GM20000 (cell line): ENCODE data around the gene CTSC.

Experiments used
- DNase-seq: peaks from one replicate; pipeline ENCODE4 v3.0.0; 2012; ENCODE audit warnings: low spot score
- TF ChIP-seq, protein P1 (sequence below): IDR thresholded peaks from 2 replicates; pipeline ENCODE4 v1.5.1; 2012; ENCODE audit warnings: mild to moderate bottlenecking, control low read depth; ENCODE audit errors: extremely low read depth, missing control alignments

The CTSC gene

DNA sequence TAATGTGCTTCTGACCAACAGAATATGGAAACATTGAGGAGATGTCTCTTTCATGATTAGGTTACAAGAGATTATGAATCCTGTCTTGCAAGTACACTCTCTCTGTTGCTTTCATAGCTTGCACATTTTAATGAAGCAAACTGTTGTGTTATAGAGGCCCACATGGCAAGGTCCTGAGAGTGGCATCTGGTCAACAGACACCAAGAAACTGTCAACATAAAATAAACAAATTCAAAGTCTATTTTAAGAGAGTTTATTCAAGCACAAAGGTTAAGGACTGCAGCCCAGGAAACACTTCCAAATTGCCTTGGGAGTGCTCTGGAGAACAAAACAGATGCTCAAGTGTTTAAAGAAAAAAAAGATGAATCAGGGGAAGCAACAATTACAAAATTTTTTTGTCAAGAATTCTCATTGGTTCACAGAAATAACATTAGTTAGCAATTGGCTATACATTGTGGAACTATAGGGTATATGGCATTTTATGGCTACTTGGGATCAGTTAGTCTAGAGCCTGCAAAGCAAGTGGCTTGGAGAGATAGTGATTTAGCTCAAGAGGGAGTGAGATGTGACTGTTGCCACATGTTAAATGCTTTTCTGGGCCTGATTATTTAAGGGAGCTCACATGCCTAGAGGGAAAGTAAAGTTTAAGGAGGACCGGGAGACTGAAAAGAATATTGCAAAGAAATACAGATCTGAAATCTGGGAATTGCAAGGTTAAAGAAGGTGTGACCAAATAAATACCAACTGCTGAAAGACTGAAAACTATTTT, 54.6 kb downstream of the CTSC start:
- DNase-seq, result no peak
- TF ChIP-seq, protein P1, sequence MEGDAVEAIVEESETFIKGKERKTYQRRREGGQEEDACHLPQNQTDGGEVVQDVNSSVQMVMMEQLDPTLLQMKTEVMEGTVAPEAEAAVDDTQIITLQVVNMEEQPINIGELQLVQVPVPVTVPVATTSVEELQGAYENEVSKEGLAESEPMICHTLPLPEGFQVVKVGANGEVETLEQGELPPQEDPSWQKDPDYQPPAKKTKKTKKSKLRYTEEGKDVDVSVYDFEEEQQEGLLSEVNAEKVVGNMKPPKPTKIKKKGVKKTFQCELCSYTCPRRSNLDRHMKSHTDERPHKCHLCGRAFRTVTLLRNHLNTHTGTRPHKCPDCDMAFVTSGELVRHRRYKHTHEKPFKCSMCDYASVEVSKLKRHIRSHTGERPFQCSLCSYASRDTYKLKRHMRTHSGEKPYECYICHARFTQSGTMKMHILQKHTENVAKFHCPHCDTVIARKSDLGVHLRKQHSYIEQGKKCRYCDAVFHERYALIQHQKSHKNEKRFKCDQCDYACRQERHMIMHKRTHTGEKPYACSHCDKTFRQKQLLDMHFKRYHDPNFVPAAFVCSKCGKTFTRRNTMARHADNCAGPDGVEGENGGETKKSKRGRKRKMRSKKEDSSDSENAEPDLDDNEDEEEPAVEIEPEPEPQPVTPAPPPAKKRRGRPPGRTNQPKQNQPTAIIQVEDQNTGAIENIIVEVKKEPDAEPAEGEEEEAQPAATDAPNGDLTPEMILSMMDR, result no peak

DNA sequence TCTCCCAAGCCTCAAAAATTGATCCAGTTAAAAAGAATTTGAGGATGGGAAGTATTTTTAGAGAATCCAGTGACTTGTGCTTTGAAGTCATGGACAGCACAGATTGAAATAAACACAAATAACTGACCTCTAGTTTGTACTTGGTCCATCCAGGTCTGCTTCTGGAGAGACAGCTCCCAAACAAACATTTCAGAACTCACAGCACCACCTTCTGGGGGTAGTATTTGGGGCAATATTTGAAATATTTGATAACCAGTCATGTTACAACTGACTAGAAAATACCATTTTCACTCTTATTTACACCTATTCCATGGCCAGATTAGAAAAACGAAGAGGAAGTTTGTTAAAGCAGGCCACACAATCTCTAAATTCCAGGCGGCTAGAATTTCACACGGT, 56.2 kb downstream of the CTSC start:
- no peak for DNase-seq
- TF ChIP-seq, protein P1, result no peak

DNA sequence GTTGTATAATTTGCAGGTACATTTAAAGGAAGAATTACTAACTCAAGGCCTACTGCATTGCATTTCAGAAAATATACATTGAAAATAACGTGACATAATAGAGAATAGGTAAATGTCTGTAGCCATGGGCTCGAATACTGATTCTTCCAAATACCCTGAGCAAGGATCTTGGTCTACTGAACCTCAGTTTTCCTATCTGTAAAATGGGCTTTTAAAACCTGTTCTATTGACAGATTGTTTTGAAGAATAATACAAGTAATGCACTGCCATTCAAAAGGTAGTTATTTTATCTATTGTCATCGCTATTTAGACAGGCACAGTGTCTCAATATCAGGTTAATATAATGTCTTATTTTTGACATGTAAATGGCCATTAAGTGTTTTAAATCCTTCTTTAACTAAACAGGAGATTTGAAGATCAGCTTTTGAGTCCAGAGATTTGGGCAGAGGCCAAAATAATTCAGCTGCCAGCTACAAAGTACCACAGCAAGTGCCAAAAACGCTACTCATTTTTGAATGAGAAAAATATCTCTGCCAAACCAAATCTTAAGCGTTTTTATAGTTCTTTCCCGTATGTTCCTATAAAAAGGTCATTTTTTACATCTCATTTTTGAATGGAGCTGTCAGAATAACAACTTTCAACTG, 56.7 kb downstream of the CTSC start:
- no peak for DNase-seq
- TF ChIP-seq, protein P1, result no peak

DNA sequence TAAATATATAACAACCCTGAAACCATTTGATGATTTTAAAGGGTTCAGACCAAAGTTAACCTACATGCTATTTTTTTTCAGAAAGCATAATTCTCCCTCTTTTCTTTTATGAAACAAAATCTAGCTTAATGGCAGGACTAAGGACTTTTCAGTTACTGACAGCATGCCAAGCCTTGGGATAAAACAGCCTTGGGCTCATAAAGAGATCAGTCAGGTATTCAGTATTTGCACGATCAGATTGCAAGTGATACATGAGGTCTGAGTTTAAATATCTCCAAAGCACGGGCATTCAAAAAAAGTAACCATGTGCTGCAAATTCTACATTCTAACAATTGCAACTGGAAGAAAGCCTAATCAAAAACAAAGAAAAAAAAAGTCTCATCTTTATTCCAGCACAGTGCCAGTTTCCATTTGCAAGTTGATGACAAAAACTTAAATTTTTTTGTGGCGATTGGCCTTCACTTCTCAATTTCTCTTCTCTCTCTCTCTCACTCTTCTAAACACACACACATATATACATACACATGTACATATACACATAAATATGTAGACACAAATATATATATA, 60.1 kb downstream of the CTSC start:
- TF ChIP-seq, protein P1, result no peak
- no peak for DNase-seq

DNA sequence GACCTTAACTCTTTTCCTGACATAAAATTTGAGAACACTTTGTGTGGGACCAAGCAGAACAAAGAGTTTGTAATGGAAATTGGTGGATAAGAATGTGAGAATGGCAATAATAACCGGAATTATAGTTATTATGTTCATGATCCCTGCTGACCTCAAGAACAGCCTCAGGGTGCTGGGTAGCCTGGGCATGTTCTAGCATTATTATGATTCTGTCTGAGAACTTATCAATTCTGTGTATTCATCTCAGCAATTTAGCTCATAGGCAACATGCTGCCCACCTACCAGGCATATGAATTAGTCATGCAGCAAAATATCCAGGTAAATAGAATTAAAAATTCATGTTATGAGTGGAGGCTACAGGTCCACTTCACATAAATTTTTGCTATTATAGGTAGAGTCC, 61.9 kb downstream of the CTSC start:
- TF ChIP-seq, protein P1, result no peak
- no peak for DNase-seq

DNA sequence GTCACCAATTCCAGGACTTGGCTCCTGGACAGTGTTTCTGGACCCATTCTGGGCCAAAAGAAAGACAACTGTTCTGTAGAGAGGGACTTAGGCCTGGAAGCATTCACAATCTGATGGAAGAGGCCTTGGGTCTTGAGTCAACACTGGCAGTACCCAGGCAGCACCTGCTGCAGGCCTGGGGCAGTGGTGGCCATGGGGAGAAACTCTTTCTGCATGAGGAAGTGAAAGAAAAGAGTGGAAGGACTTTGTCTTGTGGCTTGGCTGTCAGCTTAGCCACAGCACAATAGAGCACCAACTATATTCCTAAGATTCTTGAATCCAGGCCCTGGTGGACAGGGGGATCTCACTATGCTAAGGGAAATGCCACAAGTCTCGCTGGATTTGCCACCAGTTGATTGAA, 70.6 kb downstream of the CTSC start:
- TF ChIP-seq, protein P1, result no peak

DNA sequence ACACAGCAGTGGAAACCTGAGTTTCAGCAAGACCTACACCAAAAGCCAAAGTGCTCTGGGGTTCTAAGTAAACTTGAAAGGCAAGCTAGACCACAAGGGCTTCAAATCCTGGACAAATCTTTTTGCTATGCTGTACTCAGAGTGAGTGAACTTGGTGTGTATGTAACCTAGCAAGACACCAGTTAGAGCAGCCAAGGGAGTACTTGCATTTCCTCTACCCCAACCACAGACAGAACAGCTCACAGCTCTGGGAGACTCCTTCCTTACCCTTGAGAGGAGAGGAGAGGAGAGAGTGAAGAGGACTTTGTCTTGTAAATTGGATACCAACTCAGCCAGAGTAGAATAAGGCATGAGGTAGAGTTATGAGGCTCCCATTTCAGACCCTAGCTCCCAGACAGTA, 71.4 kb downstream of the CTSC start:
- DNase-seq, result no peak
- TF ChIP-seq, protein P1, result no peak

More for the DNA sequence above, 70.6 kb downstream of the CTSC start:
- peak; percentile 6 for DNase-seq
